HEK293 (cell line): ENCODE results near the gene GALK1.

Experiments used
- BCL11B ChIP-seq: fragments of 450-650 bp; formaldehyde crosslinking; IDR thresholded peaks from 2 replicates; pipeline ENCODE4 v1.5.1; 2016; ENCODE audit warnings: low read depth, missing biosample characterization, missing genetic modification characterization
- GFI1B ChIP-seq: fragments of 450-650 bp; formaldehyde crosslinking; IDR thresholded peaks from 2 replicates; pipeline ENCODE4 v1.5.1; 2016; ENCODE audit warnings: missing biosample characterization, missing genetic modification characterization
- IKZF3 ChIP-seq: fragments of 450-650 bp; IDR thresholded peaks from 2 replicates; pipeline ENCODE4 v1.5.0; 2018; ENCODE audit warnings: missing biosample characterization, mild to moderate bottlenecking, missing genetic modification characterization, moderate library complexity
- KLF10 ChIP-seq: fragments of 450-650 bp; IDR thresholded peaks from 2 replicates; pipeline ENCODE4 v1.5.1; 2018; ENCODE audit warnings: missing biosample characterization, mild to moderate bottlenecking, missing genetic modification characterization
- MZF1 ChIP-seq: fragments of 450-650 bp; formaldehyde crosslinking; IDR thresholded peaks from 2 replicates; pipeline ENCODE4 v1.5.1; 2017; ENCODE audit warnings: missing biosample characterization, missing genetic modification characterization, borderline replicate concordance
- OVOL3 ChIP-seq: fragments of 450-650 bp; formaldehyde crosslinking; IDR thresholded peaks from 2 replicates; pipeline ENCODE4 v1.5.1; 2016; ENCODE audit warnings: missing biosample characterization, missing genetic modification characterization
- RBAK ChIP-seq: fragments of 450-650 bp; formaldehyde crosslinking; IDR thresholded peaks from 2 replicates; pipeline ENCODE4 v1.5.1; 2016; ENCODE audit warnings: missing biosample characterization, missing genetic modification characterization
- SALL2 ChIP-seq: fragments of 450-650 bp; formaldehyde crosslinking; IDR thresholded peaks from 2 replicates; pipeline ENCODE4 v1.5.0; 2017; ENCODE audit warnings: missing biosample characterization, mild to moderate bottlenecking, missing genetic modification characterization, borderline replicate concordance
- SP7 ChIP-seq: fragments of 450-650 bp; formaldehyde crosslinking; IDR thresholded peaks from 2 replicates; pipeline ENCODE4 v1.5.1; 2016; ENCODE audit warnings: missing biosample characterization, missing genetic modification characterization
- ZBTB1 ChIP-seq: fragments of 450-650 bp; formaldehyde crosslinking; IDR thresholded peaks from 2 replicates; pipeline ENCODE4 v1.5.1; 2016; ENCODE audit warnings: missing biosample characterization, missing genetic modification characterization
- ZFP3 ChIP-seq: fragments of 450-650 bp; formaldehyde crosslinking; IDR thresholded peaks from 2 replicates; pipeline ENCODE4 v1.5.1; 2016; ENCODE audit warnings: low read depth, missing biosample characterization, missing genetic modification characterization
- ZFP41 ChIP-seq: fragments of 450-650 bp; formaldehyde crosslinking; IDR thresholded peaks from 2 replicates; pipeline ENCODE4 v1.5.1; 2016; ENCODE audit warnings: missing biosample characterization, missing genetic modification characterization, borderline replicate concordance
- ZNF157 ChIP-seq: fragments of 450-650 bp; formaldehyde crosslinking; IDR thresholded peaks from 2 replicates; pipeline ENCODE4 v1.5.1; 2016; ENCODE audit warnings: missing biosample characterization, missing genetic modification characterization
- ZNF184 ChIP-seq: fragments of 450-650 bp; IDR thresholded peaks from 2 replicates; pipeline ENCODE4 v1.5.1; 2018; ENCODE audit warnings: missing biosample characterization, mild to moderate bottlenecking, missing genetic modification characterization
- ZNF19 ChIP-seq: fragments of 450-650 bp; formaldehyde crosslinking; IDR thresholded peaks from 2 replicates; pipeline ENCODE4; 2016; ENCODE audit warnings: missing biosample characterization, missing genetic modification characterization, low read depth
- ZNF202 ChIP-seq: fragments of 450-650 bp; formaldehyde crosslinking; IDR thresholded peaks from 2 replicates; pipeline ENCODE4 v1.5.1; 2016; ENCODE audit warnings: missing biosample characterization, missing genetic modification characterization, borderline replicate concordance
- ZNF214 ChIP-seq: fragments of 450-650 bp; formaldehyde crosslinking; IDR thresholded peaks from 2 replicates; pipeline ENCODE4 v1.5.1; 2017; ENCODE audit warnings: missing biosample characterization, mild to moderate bottlenecking, missing genetic modification characterization, borderline replicate concordance
- ZNF423 ChIP-seq: fragments of 450-650 bp; formaldehyde crosslinking; IDR thresholded peaks from 2 replicates; pipeline ENCODE4 v1.5.1; 2016; ENCODE audit warnings: missing biosample characterization, missing genetic modification characterization
- ZNF433 ChIP-seq: fragments of 450-650 bp; formaldehyde crosslinking; IDR thresholded peaks from 2 replicates; pipeline ENCODE4 v1.5.1; 2016; ENCODE audit warnings: missing biosample characterization, missing genetic modification characterization, low read depth
- ZNF501 ChIP-seq: fragments of 450-650 bp; formaldehyde crosslinking; IDR thresholded peaks from 2 replicates; pipeline ENCODE4 v1.5.1; 2016; ENCODE audit warnings: missing biosample characterization, missing genetic modification characterization
- ZNF530 ChIP-seq: fragments of 450-650 bp; formaldehyde crosslinking; IDR thresholded peaks from 2 replicates; pipeline ENCODE4 v1.5.1; 2016; ENCODE audit warnings: low read depth, missing biosample characterization, missing genetic modification characterization
- ZNF585B ChIP-seq: fragments of 450-650 bp; formaldehyde crosslinking; IDR thresholded peaks from 2 replicates; pipeline ENCODE4 v1.5.1; 2016; ENCODE audit warnings: missing biosample characterization, missing genetic modification characterization
- ZNF629 ChIP-seq: fragments of 450-650 bp; formaldehyde crosslinking; IDR thresholded peaks from 2 replicates; pipeline ENCODE4 v1.5.1; 2017; ENCODE audit warnings: missing biosample characterization, missing genetic modification characterization
- ZNF664 ChIP-seq: fragments of 450-650 bp; formaldehyde crosslinking; IDR thresholded peaks from 2 replicates; pipeline ENCODE4 v1.5.1; 2016; ENCODE audit warnings: missing biosample characterization, missing genetic modification characterization
- ZNF791 ChIP-seq: fragments of 450-650 bp; formaldehyde crosslinking; IDR thresholded peaks from 2 replicates; pipeline ENCODE4 v1.5.1; 2016; ENCODE audit warnings: missing biosample characterization, missing genetic modification characterization
- ZSCAN16 ChIP-seq: fragments of 450-650 bp; formaldehyde crosslinking; IDR thresholded peaks from 2 replicates; pipeline ENCODE4 v1.5.1; 2016; ENCODE audit warnings: missing biosample characterization, missing genetic modification characterization
- TF ChIP-seq, protein P1 (sequence below): fragments of 450-650 bp; formaldehyde crosslinking; IDR thresholded peaks from 2 replicates; pipeline ENCODE4 v1.5.1; 2016; ENCODE audit warnings: missing biosample characterization, missing genetic modification characterization, low read depth
- TF ChIP-seq, protein P2 (sequence below): fragments of 450-650 bp; formaldehyde crosslinking; IDR thresholded peaks from 2 replicates; pipeline ENCODE4 v1.5.1; 2016; ENCODE audit warnings: missing biosample characterization, missing genetic modification characterization
- TF ChIP-seq, protein P3 (sequence below): fragments of 450-650 bp; formaldehyde crosslinking; IDR thresholded peaks from 2 replicates; pipeline ENCODE4 v1.5.1; 2016; ENCODE audit warnings: missing biosample characterization, missing genetic modification characterization
- TF ChIP-seq, protein P4 (sequence below): fragments of 450-650 bp; formaldehyde crosslinking; IDR thresholded peaks from 2 replicates; pipeline ENCODE4 v1.5.1; 2016; ENCODE audit warnings: missing biosample characterization, missing genetic modification characterization, borderline replicate concordance

Gene GALK1

DNA sequence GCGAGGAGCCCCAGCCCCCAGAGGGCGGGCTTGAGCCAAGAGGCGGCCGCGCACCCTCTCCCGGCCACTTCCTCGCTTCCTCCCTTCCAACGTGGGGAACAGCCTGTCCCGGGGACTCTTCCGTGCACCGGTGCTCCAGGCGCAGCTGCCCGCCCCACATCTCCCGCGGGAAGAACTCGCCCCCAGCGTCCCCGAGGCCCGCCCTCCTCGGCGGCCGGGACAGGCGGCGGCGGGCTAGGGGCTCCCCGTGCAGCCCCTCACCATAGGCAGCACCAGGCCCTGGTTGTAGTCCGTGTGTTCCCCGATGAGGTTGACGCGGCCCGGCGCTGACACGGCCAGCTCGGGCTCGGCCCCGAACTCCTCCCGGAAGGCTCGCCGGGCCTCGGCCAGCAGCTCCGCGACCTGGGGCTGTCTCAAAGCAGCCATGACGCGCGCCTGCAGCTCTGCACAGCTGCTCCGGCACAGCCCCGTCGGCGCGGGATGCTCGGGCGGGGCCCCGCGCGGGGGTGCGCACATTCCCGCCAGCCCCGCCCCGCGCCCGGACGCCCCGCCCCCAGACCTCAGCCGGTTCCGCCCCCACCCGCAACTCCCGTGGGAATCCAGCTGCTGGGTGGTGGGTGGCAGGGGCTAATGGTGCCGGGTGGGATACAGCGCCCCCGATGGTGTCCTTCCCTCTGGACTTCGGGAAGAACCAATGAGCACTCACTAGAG lies at the start of gene GALK1 (continued):
- TF ChIP-seq, protein P1, sequence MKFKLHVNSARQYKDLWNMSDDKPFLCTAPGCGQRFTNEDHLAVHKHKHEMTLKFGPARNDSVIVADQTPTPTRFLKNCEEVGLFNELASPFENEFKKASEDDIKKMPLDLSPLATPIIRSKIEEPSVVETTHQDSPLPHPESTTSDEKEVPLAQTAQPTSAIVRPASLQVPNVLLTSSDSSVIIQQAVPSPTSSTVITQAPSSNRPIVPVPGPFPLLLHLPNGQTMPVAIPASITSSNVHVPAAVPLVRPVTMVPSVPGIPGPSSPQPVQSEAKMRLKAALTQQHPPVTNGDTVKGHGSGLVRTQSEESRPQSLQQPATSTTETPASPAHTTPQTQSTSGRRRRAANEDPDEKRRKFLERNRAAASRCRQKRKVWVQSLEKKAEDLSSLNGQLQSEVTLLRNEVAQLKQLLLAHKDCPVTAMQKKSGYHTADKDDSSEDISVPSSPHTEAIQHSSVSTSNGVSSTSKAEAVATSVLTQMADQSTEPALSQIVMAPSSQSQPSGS, result no peak
- TF ChIP-seq GFI1B (tag by site-specific recombination), result no peak
- TF ChIP-seq ZNF585B, result no peak
- TF ChIP-seq IKZF3 (tag by site-specific recombination), result peak; percentile 63; the same call in 1 of the 2 replicates
- TF ChIP-seq ZNF202, result no peak
- peak; percentile 64 for TF ChIP-seq SP7 (tag by site-specific recombination)
- no peak for TF ChIP-seq ZSCAN16 (tag by site-specific recombination)
- TF ChIP-seq ZNF664 (tag by site-specific recombination), result no peak
- no peak for TF ChIP-seq ZNF19 (tag by site-specific recombination)
- no peak for TF ChIP-seq ZNF214 (tag by site-specific recombination)
- no peak for TF ChIP-seq OVOL3 (tag by site-specific recombination)
- TF ChIP-seq SALL2 (tag by site-specific recombination), result no peak
- no peak for TF ChIP-seq ZFP3 (tag by site-specific recombination)
- TF ChIP-seq ZNF433 (tag by site-specific recombination), result no peak
- TF ChIP-seq BCL11B (tag by site-specific recombination), result 0 out of 2 replicates have a peak, but pooled peaks have one; percentile 4
- peak; percentile 63; the same call in 1 of the 2 replicates for TF ChIP-seq ZNF501 (tag by site-specific recombination)
- TF ChIP-seq, protein P2, sequence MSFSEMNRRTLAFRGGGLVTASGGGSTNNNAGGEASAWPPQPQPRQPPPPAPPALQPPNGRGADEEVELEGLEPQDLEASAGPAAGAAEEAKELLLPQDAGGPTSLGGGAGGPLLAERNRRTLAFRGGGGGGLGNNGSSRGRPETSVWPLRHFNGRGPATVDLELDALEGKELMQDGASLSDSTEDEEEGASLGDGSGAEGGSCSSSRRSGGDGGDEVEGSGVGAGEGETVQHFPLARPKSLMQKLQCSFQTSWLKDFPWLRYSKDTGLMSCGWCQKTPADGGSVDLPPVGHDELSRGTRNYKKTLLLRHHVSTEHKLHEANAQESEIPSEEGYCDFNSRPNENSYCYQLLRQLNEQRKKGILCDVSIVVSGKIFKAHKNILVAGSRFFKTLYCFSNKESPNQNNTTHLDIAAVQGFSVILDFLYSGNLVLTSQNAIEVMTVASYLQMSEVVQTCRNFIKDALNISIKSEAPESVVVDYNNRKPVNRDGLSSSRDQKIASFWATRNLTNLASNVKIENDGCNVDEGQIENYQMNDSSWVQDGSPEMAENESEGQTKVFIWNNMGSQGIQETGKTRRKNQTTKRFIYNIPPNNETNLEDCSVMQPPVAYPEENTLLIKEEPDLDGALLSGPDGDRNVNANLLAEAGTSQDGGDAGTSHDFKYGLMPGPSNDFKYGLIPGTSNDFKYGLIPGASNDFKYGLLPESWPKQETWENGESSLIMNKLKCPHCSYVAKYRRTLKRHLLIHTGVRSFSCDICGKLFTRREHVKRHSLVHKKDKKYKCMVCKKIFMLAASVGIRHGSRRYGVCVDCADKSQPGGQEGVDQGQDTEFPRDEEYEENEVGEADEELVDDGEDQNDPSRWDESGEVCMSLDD (tag by site-specific recombination), result peak; percentile 52; the same call in 1 of the 2 replicates
- TF ChIP-seq, protein P3, sequence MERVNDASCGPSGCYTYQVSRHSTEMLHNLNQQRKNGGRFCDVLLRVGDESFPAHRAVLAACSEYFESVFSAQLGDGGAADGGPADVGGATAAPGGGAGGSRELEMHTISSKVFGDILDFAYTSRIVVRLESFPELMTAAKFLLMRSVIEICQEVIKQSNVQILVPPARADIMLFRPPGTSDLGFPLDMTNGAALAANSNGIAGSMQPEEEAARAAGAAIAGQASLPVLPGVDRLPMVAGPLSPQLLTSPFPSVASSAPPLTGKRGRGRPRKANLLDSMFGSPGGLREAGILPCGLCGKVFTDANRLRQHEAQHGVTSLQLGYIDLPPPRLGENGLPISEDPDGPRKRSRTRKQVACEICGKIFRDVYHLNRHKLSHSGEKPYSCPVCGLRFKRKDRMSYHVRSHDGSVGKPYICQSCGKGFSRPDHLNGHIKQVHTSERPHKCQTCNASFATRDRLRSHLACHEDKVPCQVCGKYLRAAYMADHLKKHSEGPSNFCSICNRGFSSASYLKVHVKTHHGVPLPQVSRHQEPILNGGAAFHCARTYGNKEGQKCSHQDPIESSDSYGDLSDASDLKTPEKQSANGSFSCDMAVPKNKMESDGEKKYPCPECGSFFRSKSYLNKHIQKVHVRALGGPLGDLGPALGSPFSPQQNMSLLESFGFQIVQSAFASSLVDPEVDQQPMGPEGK (tag by site-specific recombination), result peak; percentile 59; the same call in 1 of the 2 replicates
- TF ChIP-seq ZBTB1 (tag by site-specific recombination), result no peak
- no peak for TF ChIP-seq ZFP41 (tag by site-specific recombination)
- peak; percentile 62; the same call in 1 of the 2 replicates for TF ChIP-seq ZNF423 (tag by site-specific recombination)
- TF ChIP-seq ZNF629 (tag by site-specific recombination), result no peak
- TF ChIP-seq ZNF791 (tag by site-specific recombination), result no peak
- TF ChIP-seq KLF10, result peak; percentile 30; the same call in 1 of the 2 replicates
- TF ChIP-seq ZNF157 (tag by site-specific recombination), result no peak
- TF ChIP-seq, protein P4, sequence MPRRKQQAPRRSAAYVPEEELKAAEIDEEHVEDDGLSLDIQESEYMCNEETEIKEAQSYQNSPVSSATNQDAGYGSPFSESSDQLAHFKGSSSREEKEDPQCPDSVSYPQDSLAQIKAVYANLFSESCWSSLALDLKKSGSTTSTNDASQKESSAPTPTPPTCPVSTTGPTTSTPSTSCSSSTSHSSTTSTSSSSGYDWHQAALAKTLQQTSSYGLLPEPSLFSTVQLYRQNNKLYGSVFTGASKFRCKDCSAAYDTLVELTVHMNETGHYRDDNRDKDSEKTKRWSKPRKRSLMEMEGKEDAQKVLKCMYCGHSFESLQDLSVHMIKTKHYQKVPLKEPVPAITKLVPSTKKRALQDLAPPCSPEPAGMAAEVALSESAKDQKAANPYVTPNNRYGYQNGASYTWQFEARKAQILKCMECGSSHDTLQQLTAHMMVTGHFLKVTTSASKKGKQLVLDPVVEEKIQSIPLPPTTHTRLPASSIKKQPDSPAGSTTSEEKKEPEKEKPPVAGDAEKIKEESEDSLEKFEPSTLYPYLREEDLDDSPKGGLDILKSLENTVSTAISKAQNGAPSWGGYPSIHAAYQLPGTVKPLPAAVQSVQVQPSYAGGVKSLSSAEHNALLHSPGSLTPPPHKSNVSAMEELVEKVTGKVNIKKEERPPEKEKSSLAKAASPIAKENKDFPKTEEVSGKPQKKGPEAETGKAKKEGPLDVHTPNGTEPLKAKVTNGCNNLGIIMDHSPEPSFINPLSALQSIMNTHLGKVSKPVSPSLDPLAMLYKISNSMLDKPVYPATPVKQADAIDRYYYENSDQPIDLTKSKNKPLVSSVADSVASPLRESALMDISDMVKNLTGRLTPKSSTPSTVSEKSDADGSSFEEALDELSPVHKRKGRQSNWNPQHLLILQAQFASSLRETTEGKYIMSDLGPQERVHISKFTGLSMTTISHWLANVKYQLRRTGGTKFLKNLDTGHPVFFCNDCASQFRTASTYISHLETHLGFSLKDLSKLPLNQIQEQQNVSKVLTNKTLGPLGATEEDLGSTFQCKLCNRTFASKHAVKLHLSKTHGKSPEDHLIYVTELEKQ (tag by site-specific recombination), result no peak
- no peak for TF ChIP-seq ZNF184 (tag by site-specific recombination)
- TF ChIP-seq ZNF530, result no peak
- no peak for TF ChIP-seq MZF1
- no peak for TF ChIP-seq RBAK (tag by site-specific recombination)
